Measurements from ENCODE around the gene EPYC. TPM values are rescaled to one million over a fixed set of nuclear protein-coding genes. Genes with fewer than 3 reads are reported as not detected.
A peak's percentile ranks its signal among the peaks of the same experiment; 100 is the strongest.

EPYC gene
- total and polyA plus RNA-seq, 10 of the 15 experiments (the other 5 are each of a cell fraction or from before 2014, with no cell fraction given): not detected

DNA sequence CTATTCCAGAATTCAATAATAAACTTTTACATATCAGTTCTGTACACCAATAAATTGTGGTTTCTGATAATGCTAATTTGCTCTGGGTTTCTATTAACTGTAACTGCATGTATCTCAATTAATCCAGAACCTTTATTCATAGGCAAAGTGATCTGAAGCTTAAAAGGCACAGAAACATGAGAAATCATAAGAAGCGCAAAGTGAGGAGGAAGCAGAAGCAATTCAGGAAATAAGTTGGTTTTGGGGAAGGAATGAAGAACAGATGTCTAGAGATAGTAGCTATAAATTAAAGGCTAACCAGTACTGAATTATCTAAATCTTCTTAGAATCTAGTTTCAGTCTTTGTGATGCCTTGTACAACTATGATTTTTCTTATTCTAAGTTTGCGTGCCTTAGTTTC, 28.5 kb upstream of the EPYC start (continued):
- TF ChIP-seq, protein P1, sequence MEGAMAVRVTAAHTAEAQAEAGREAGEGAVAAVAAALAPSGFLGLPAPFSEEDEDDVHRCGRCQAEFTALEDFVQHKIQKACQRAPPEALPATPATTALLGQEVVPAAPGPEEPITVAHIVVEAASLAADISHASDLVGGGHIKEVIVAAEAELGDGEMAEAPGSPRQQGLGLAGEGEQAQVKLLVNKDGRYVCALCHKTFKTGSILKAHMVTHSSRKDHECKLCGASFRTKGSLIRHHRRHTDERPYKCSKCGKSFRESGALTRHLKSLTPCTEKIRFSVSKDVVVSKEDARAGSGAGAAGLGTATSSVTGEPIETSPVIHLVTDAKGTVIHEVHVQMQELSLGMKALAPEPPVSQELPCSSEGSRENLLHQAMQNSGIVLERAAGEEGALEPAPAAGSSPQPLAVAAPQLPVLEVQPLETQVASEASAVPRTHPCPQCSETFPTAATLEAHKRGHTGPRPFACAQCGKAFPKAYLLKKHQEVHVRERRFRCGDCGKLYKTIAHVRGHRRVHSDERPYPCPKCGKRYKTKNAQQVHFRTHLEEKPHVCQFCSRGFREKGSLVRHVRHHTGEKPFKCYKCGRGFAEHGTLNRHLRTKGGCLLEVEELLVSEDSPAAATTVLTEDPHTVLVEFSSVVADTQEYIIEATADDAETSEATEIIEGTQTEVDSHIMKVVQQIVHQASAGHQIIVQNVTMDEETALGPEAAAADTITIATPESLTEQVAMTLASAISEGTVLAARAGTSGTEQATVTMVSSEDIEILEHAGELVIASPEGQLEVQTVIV (IDR thresholded peaks at IDR 0.05; ENCODE audit: borderline replicate concordance, partially characterized antibody): no peak
- TF ChIP-seq SMAD5 (IDR thresholded peaks at IDR 0.05; ENCODE audit: low read depth): no peak
- TF ChIP-seq ZNF207 (IDR thresholded peaks at IDR 0.05; ENCODE audit: borderline replicate concordance): no peak
- no peak for TF ChIP-seq YY1 (IDR thresholded peaks at IDR 0.05; ENCODE audit: low read depth, low read length)
- TF ChIP-seq GABPA (IDR thresholded peaks at IDR 0.05; ENCODE audit: low read depth): no peak

DNA sequence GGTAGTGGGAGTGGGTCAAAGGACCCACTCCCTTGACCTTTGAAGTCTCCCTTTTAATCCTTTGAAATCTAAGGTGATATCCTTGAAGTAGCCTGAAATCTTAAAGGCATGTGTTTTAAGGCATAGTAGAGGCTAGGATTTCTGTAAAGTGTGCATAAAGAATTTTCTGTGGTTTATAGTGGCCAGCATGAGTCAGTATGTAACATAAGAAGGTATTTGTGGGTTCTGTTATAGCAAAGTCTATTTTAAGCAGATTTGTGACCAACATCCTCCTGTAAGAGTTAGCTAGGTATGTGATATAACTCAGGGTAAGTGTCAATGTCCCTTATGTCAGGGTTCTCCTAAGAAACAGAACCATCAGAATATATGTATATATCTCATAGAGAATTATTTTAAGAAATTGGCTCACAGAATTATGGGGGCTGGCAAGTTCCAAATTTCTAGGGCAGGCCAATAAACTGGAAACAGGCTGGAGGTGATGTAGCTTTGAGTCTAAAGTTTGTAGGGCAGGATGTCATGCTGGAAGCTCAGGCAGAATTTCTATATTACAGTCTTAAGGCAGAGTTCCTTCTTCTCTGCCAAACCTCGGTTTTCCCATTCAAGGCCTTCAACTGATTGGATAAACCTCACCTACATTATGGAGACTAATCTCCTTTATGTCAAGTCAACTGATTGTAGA, 18.7 kb upstream of the EPYC start:
- intact Hi-C loops (cut with micrococcal nuclease; ENCODE audit: unreplicated experiment): no loop called here
- ChIA-PET RAD21 (ENCODE audit: unreplicated experiment) (no interaction called here), CTCF (interaction anchor here (0.9 to 1.7 kb wide), 2 partner anchors 36 to 85 kb away, joined by 3 to 4 read pairs; no protein-coding TSS in a partner anchor), POLR2A (no interaction called here), SMC1A (ENCODE audit: uncharacterized antibody, unreplicated experiment) (interaction anchor here (0.9 to 1.2 kb wide), 3 partner anchors 15 to 580 kb away, joined by 3 read pairs; no protein-coding TSS in a partner anchor)
- DNase-seq (ENCODE audit: low read depth, low spot score) (no peak), ATAC-seq (peak; percentile 24; the same call in 1 of the 3 replicates), FAIRE-seq (no peak)
- no peak overlapping the region for H3K9ac ChIP-seq (ENCODE audit: control insufficient read depth, insufficient read depth, low read length)
- no peaks in the 10 kb centered on the region for H3K36me3 ChIP-seq (ENCODE audit: control insufficient read depth in 2 of 2, insufficient read depth in 2 of 2, low read length in 1 of 2)
- no TSS peak for BruUV-seq (replicated peaks)
- peak; percentile 75 for TF ChIP-seq RUNX3 (IDR thresholded peaks at IDR 0.05; ENCODE audit: low read length)
- TF ChIP-seq ZSCAN29 (IDR thresholded peaks at IDR 0.05): no peak
- no peak for TF ChIP-seq POU2F2 (IDR thresholded peaks at IDR 0.05; ENCODE audit: borderline replicate concordance, low read depth, low read length)
- TF ChIP-seq ZNF207 (IDR thresholded peaks at IDR 0.05; ENCODE audit: borderline replicate concordance): no peak
- TF ChIP-seq MEF2A (IDR thresholded peaks at IDR 0.05; ENCODE audit: insufficient read depth, low read depth, low read length): peak; percentile 60; the same call in 1 of the 2 replicates
- TF ChIP-seq USF1 (IDR thresholded peaks at IDR 0.05; ENCODE audit: borderline replicate concordance, extremely low read length, insufficient read depth, low read depth, low read length): no peak
- H3K27me3 ChIP-seq (replicated peaks in 1 of 2; ENCODE audit: control insufficient read depth in 2 of 2, insufficient read depth in 2 of 2, low read length in 1 of 2): no peaks in the 10 kb centered on the region; a peak in 1 of 4 replicates
- H3K4me2 ChIP-seq (ENCODE audit: control insufficient read depth, insufficient read depth): no peak overlapping the region
- H3K4me1 ChIP-seq (ENCODE audit: control insufficient read depth, insufficient read depth, low read length): no peaks in the 10 kb centered on the region
- 0% methylated on average over 1 of the region's 1 CpG for WGBS (ENCODE audit: insufficient coverage, insufficient replicate concordance, low lambda C conversion rate, missing lambda C conversion rate)
- no peak overlapping the region for H2AFZ ChIP-seq (ENCODE audit: control insufficient read depth, low read depth, low read length)
- no peaks in the 10 kb centered on the region for H3K79me2 ChIP-seq (ENCODE audit: control insufficient read depth, insufficient read depth, low read length)
- no peak overlapping the region for H3K27ac ChIP-seq (ENCODE audit: control insufficient read depth, insufficient read depth)
- in situ Hi-C loops (cut with MboI): no loop called here
- H3K4me3 ChIP-seq: no peak overlapping the region
- no peaks in the 10 kb centered on the region for H4K20me1 ChIP-seq (ENCODE audit: control insufficient read depth, insufficient read depth)
- no peaks in the 10 kb centered on the region for H3K9me3 ChIP-seq (replicated peaks; ENCODE audit: control insufficient read depth, insufficient read depth, low read length)
